Endothelial cell (in vitro differentiated cells): ENCODE data around the gene CYFIP1. TPM values are rescaled to one million over a fixed set of nuclear protein-coding genes. Genes with fewer than 3 reads are reported as not detected.

Experiments used
- DNase-seq: peaks from one replicate; pipeline ENCODE4 v3.0.0; 2021; ENCODE audit warnings: low spot score
- H3K27ac Mint-ChIP-seq: one replicate; pipeline ENCODE4 v1.8.0; 2021; ENCODE audit warnings: mixed read lengths, inconsistent platforms; ENCODE audit not compliant: unreplicated experiment
- H3K27me3 Mint-ChIP-seq: one replicate; pipeline ENCODE4 v1.8.0; 2021; ENCODE audit warnings: mild to moderate bottlenecking, moderate library complexity, mixed read lengths, inconsistent platforms; ENCODE audit not compliant: unreplicated experiment
- H3K36me3 Mint-ChIP-seq: one replicate; pipeline ENCODE4 v1.8.0; 2021; ENCODE audit warnings: mild to moderate bottlenecking, low read depth, mixed read lengths, inconsistent platforms; ENCODE audit not compliant: unreplicated experiment
- H3K4me1 Mint-ChIP-seq: one replicate; pipeline ENCODE4 v1.8.0; 2021; ENCODE audit warnings: mild to moderate bottlenecking, mixed read lengths, inconsistent platforms; ENCODE audit not compliant: unreplicated experiment
- H3K4me3 Mint-ChIP-seq: one replicate; pipeline ENCODE4 v1.8.0; 2021; ENCODE audit warnings: mild to moderate bottlenecking, mixed read lengths, inconsistent platforms; ENCODE audit not compliant: unreplicated experiment
- H3K9me3 Mint-ChIP-seq: one replicate; pipeline ENCODE4 v1.8.0; 2021; ENCODE audit warnings: mixed read lengths, inconsistent platforms; ENCODE audit not compliant: unreplicated experiment
- total RNA-seq: library from RNA; stranded (reverse); fragmentation: NEBNext Ultra II Directional; extraction: Animal tissue kit (Norgen Biotek cat#: 25700); gene quantifications from one replicate; pipeline ENCODE4 v1.2.1, GENCODE V29; 2021; ENCODE audit not compliant: unreplicated experiment
- TF ChIP-seq, protein P1 (sequence below): fragments of 200-600 bp; sonication (generic); IDR thresholded peaks from one replicate; pipeline ENCODE4 v1.5.0; 2021; ENCODE audit warnings: antibody characterized with exemption; ENCODE audit not compliant: unreplicated experiment

Gene CYFIP1
- total RNA-seq, 1 donor from 2014 or later = 154 TPM

DNA sequence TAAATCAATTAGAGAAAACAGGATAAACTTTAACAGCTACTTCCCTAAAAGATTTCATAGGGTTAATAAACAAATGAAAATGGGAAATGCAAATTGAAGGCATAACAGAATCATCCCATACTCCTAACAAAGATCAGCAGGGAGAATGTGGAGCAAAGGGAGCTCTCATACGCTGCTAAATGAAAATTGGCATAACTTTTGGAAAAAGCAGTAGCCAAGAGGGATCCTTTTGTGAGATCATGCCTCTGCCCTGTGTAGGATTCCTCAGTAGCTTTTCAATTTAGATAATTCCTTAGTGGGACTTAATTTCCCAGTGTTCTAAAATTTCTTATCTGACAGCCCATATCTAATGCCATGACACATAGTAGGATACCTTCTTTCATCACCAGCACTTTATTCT lies 123.5 kb downstream of the CYFIP1 start:
- Mint-ChIP-seq H3K4me3 (peak overlapping the region; percentile 52), H3K9me3 (no peaks in the 10 kb centered on the region), H3K27ac (no peak overlapping the region), H3K36me3 (peaks cover 37% of the 10 kb centered on the region), H3K27me3 (no peaks in the 10 kb centered on the region), H3K4me1 (no peaks in the 10 kb centered on the region)
- no peak for DNase-seq
- TF ChIP-seq, protein P1, sequence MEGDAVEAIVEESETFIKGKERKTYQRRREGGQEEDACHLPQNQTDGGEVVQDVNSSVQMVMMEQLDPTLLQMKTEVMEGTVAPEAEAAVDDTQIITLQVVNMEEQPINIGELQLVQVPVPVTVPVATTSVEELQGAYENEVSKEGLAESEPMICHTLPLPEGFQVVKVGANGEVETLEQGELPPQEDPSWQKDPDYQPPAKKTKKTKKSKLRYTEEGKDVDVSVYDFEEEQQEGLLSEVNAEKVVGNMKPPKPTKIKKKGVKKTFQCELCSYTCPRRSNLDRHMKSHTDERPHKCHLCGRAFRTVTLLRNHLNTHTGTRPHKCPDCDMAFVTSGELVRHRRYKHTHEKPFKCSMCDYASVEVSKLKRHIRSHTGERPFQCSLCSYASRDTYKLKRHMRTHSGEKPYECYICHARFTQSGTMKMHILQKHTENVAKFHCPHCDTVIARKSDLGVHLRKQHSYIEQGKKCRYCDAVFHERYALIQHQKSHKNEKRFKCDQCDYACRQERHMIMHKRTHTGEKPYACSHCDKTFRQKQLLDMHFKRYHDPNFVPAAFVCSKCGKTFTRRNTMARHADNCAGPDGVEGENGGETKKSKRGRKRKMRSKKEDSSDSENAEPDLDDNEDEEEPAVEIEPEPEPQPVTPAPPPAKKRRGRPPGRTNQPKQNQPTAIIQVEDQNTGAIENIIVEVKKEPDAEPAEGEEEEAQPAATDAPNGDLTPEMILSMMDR = no peak

DNA sequence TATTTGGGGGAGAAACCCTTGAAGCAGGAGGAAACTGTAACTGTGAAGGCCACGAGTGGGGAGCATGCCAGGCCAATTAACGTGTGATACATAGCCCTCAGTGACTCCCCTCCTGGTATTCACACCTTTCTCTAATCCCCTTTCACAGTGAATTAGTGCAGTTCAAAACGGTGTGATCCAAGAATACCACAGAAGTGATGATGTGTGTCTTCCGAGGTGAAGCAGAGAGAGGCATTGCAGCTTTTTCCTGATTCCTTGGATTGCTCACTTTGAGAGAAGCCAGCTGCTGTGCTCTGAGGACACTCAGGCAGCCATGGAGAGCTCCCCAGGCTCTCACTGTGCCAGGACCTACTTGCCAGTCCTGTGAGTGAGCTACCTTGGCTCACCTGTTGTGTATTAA lies 124.4 kb downstream of the CYFIP1 start:
- TF ChIP-seq, protein P1 = no peak
- Mint-ChIP-seq H3K27me3 (no peaks in the 10 kb centered on the region), H3K4me1 (no peaks in the 10 kb centered on the region), H3K9me3 (no peaks in the 10 kb centered on the region), H3K36me3 (peaks cover 35% of the 10 kb centered on the region), H3K27ac (no peak overlapping the region), H3K4me3 (no peak overlapping the region)
- no peak for DNase-seq

DNA sequence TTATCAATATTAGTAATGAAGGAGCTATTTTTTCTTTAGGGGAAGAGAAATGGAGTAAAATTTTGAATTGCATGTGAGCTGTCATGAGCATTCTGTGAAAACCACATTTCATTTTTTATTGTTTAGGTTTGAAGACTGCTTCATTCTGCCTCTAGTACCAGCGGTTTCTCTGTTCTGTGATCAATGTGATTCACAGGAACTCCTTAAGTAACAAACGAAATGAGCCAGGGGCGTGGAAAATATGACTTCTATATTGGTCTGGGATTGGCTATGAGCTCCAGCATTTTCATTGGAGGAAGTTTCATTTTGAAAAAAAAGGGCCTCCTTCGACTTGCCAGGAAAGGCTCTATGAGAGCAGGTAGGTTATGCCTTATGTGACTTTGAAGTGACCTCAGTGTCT lies 128.7 kb downstream of the CYFIP1 start:
- Mint-ChIP-seq H3K4me3 (no peak overlapping the region), H3K9me3 (no peaks in the 10 kb centered on the region), H3K36me3 (peaks cover 19% of the 10 kb centered on the region), H3K27me3 (no peaks in the 10 kb centered on the region), H3K4me1 (peaks cover 2% of the 10 kb centered on the region), H3K27ac (no peak overlapping the region)
- TF ChIP-seq, protein P1 = no peak
- no peak for DNase-seq

DNA sequence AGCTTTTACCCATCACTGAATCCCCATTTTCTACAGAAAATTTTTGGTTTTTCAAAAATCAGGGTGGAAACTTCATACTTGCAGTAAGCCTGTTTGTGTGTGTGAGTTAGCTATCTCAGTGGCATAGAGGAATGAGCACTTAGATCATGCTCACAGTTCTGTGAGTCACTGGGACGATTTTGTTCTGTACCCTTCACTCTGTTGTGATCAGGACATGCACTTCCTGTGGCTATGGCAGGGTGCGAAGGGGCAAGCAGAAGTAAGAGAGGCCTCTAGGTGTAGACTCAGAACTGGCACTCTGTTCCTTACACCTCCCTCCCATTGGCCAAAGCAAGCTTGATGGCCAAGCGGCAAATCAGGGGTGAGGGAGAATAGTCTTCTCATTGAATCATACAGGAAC lies 130.1 kb downstream of the CYFIP1 start:
- Mint-ChIP-seq H3K27me3 (no peaks in the 10 kb centered on the region), H3K9me3 (no peaks in the 10 kb centered on the region), H3K36me3 (peaks cover 17% of the 10 kb centered on the region), H3K4me1 (peaks cover 3% of the 10 kb centered on the region), H3K4me3 (no peak overlapping the region), H3K27ac (no peak overlapping the region)
- TF ChIP-seq, protein P1 = no peak
- no peak for DNase-seq

DNA sequence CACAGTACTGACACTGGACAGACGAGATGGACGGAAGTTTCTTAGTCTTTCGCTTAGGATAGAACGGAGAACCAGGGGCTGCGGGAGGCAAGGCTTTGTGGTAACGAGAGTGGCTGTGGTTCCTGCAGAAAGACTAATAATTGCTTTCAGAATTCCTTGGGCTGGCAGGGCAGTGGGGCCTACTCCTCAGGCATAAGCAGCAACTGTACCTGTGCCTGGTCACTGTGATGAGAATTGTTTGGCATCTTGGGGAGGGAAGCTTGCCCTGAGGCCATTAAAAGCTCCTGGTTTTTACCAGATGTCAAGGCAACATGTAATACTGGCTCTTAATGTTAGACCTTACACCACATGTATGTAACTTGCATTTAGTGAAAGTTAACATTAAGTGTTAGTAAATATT lies 134.1 kb downstream of the CYFIP1 start:
- TF ChIP-seq, protein P1 = no peak
- Mint-ChIP-seq H3K36me3 (peaks cover 20% of the 10 kb centered on the region), H3K27ac (no peak overlapping the region), H3K4me1 (peaks cover 13% of the 10 kb centered on the region), H3K27me3 (peaks cover 1% of the 10 kb centered on the region), H3K9me3 (no peaks in the 10 kb centered on the region), H3K4me3 (no peak overlapping the region)
- no peak for DNase-seq
